ENCODE data around the gene ACOT8. TPM values are rescaled to one million over a fixed set of nuclear protein-coding genes. Genes with fewer than 3 reads are reported as not detected.

Gene ACOT8
- total and polyA plus RNA-seq, 2 of the 4 experiments (the other 2 are of a cell fraction) = 29.8 to 47.5 TPM

DNA sequence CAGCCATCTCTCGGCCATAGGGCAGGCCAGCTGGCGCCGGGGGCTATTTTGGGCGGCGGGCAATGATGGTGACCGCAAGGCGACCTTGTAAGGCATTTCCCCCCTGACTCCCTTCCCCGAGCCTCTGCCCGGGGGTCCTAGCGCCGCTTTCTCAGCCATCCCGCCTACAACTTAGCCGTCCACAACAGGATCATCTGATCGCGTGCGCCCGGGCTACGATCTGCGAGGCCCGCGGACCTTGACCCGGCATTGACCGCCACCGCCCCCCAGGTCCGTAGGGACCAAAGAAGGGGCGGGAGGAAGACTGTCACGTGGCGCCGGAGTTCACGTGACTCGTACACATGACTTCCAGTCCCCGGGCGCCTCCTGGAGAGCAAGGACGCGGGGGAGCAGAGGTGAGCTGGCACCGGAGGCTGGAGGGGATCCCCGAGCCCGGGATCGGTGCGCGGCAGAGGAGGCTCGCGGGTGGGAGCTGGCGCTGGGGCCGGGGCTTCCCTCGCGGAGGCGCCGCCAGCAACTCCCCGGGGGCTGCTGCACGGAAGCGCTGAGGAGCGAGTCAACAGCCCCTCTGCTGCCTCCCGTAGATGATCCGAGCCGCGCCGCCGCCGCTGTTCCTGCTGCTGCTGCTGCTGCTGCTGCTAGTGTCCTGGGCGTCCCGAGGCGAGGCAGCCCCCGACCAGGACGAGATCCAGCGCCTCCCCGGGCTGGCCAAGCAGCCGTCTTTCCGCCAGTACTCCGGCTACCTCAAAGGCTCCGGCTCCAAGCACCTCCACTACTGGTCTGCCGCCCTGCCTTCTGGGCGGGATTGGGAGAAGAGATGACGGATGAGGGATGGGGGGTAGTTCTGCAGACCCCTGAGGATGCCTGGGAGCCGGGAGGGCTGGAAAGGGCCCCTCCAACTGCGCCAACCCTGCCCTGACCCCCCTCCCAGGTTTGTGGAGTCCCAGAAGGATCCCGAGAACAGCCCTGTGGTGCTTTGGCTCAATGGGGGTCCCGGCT is 34.1 kb upstream of the ACOT8 start, which contains the start of the genes CTSA and NEURL2 (continued):
- TF ChIP-seq CTCF (conservative IDR thresholded peaks at IDR 0.05; ENCODE audit: low read depth, low read length) (no peak), NFE2L2 (IDR thresholded peaks at IDR 0.05; ENCODE audit: low read depth, low read length) (no peak), BHLHE40 (IDR thresholded peaks at IDR 0.05; ENCODE audit: low read depth, low read length) (peak; percentile 81)

All from IMR-90 (cell line).